Stimulated activated CD4-positive, alpha-beta T cell treated with anti-CD3 and anti-CD28 coated beads, Interleukin-4, amount 100 ng/mL, for 4 hours (primary cell): ENCODE data around the gene TMEM53.
"Not testable (repeated sequence)": the region's sequence is repeated elsewhere in the genome, so short reads cannot be mapped to it uniquely, and the experiment has no call there.

Experiments used
- DNase-seq, 2 experiments: peaks; one replicate each; pipeline ENCODE4 v3.0.0-alpha.2; 2020

The TMEM53 gene

DNA sequence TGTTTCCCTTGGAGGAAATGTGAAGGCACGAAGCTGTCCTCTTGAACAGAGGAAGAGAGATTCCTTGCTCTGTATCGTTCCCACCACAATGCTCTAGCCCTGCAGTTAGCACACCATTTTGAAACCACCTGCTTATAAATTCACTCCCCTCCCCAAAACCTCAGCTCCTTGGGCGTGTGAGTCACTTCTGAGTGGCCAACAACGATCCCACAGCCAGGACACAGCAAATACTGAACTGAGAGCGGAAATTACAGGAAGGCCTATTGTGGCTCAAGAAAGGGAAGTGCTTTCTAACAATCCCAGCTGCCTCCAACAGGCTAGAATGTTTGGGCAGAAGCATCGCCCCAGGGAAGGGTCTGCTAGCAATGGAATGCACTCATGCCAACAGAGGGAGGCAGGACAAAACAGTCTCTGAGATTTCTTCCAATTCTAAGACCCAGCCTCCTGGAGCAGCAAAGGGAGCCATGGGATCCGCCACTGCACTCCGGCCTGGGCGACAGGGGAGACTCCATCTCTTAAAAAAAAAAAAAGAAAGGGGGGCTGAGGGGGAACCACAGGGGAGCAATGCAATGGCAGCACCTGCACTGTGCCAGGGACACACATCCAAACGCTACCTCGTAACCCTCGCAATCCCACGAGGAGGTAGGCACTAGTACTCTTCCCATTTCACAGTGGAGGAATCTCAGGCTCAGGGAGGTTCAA, 1.9 kb downstream of the TMEM53 start:
- DNase-seq: no peak

DNA sequence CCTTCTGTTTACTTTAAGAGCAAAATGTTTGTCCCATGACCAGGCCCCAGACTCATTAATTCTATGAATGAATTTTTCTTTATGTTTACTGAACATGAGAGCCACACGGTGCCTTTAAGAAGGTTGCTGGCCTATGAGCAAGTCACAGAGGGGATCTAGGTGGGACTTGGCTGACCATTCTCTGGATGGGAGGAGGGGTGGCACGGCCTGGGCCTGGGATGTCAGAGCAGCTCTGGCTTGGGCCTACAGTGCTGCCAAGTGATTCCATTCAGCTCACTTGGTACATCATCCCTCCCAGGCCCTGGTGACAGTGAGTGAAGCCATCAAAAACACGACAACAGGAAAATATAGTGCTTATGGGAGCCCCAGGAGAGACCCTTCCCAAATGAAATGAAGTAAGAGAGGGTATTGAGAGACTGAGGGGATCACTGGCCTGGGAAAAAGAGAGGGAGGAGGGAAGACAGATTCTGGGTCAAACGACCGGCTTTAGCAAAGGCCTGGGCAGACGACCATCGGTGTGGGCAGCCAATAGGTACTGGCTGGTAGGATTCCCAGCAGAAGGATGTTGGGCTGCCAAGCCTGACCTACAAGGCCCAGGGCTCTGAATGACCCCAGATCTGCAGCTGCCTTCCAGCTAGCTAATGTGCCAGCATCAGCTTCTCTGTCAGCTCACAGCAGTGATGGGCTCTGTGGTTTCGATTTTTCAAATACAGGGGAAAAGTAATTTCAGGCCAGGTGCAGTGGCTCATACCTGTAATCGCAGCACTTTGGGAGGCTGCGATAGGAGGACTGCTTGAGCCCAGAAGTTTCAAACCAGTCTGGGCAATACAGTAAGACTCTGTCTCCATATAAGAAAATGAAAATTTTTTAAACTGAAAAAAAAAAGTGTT, 3.3 kb downstream of the TMEM53 start:
- no peak for DNase-seq

DNA sequence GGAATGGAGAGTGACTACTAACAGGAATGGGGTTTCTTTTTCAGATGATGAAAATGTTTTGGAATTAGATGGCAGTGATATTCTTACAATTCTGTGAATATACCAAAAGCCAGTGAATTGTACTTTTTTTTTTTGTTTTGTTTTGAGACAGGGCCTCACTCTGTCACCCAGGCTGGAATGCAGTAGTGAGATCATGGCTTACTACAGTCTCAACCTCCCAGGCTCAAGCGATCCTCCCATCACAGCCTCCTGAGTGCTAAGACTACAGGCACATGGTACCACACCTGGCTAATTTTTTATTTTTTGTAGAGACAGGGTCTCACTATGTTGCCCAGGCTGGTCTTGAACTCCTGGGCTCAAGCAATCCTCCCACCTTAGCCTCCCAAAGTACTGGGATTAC, 7.6 kb downstream of the TMEM53 start:
- not testable (repeated sequence) for DNase-seq

DNA sequence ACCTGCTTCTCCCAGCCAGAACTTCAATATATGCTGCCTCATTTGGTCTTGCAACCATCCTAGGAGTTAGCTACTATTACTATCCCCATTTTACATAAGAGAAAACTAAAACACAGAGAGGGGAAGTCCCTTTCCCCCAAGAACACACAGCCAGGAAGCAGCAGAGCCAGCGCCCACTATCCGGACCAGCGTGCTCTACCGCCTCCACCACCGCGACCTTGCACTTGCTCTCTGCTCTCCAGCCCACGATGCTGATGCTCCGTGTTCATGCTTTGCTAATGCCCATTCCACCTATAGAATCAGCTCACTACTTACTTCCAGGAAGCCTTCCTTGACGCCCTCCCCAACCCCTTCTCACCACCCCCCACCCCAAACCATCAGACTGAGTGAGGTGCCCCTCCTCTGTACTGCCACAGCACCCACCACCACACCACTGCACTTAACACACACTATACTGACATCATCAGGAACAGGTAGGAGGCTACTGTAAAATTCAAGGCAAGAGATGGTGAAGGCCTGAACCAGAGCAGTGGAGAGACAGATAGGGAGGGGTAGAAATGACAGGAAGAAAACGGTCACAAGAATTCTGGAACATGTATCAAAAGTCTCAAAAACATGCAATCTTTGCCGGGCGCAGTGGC, 9.4 kb downstream of the TMEM53 start:
- DNase-seq: peak; percentile 42 to 60

DNA sequence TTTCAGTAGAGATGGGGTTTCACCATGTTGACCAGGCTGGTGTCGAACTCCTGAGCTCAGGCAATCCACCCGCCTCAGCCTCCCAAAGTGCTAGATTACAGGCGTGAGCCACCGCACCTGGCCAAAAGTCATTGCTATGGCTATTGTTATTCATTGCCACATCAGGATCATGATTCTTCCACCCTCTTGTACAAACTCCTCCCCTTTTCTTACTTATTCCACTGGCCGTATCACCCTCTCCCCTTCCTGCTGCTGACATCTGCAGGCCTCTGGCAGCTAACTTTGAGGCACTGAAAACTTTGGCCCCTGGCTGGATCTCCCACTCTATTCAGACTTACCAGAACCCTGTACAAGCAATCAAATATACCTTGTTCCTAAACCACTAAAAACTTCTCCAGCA, 10.9 kb downstream of the TMEM53 start:
- DNase-seq: no peak

DNA sequence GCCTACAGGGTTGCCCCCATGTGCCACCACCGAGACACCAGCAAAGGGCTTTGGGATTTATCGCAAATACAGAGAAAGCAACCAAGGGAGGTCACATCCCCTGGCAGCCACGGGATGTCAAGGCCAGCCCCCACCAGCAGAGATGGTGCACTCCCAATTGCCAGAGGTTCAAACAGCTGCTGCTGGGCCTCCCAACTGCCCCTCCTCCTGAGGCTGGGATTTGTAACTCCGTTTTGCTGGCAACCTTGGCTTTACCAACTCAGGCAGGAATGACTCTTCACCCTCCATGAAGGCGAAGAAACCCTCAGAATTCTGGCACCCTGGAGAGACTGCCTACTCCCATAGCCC, 11.6 kb downstream of the TMEM53 start:
- no peak for DNase-seq

DNA sequence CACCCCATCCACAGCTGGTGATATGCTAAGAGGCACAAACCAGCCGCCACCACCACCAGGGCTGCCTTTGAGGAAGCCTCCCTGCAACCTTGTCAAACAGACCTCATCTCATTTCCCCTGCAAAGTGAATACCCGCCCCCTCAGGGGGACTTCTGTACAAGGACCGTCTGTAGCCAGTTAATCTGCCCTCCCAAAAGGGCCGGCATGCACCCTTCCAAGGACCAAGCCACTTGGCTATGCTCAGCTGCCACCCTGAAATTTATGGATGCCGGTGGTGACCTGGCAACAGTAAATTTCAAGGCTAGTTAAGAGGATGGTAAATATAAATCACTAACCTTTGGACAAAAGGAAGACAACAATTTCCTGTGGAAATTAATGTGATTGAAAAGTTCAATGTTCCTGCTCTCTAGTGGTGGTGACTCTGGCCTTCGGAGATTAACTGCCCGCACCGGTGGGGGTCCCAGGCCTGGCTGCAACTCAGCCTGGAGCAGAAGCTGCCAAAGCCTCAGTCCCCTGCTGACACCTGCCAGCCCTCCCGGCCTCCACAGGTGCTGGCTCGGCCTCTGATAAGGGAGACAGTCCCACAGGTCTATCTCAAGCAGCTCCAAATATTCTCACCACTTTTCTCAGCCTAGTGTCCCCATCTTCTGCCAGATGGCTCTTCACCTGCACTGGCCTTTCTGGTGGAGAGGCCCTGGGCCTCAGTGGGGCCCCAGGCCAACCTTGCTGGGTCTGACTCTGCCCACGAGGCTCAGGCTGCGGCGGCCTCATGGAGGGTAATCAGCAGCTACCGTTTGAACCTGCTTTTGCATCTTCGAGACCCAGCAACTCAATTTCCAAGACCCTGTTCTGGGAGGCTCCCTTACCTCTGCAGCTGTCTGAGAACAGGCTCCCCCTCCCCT, 12.2 kb downstream of the TMEM53 start:
- no peak for DNase-seq

DNA sequence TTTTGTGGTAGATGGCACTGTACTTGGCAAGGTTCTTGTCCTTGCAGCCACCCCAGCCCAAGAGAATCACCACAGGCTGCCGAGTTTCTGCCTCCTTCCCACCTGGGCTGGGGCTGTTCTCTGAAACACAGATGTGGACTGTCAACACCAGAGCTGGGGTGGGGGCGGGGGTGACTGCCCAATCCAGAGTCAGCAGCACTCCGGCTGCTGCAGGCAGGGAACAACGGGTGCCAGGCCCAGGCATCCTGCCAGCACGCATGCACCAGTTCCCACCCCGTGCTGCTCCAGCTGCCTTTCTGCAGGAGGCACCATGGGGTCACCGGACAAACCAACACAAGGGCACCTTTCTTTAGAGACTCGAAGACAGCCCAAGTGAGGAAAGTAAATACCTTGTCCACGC, 14.1 kb downstream of the TMEM53 start:
- DNase-seq: no peak

DNA sequence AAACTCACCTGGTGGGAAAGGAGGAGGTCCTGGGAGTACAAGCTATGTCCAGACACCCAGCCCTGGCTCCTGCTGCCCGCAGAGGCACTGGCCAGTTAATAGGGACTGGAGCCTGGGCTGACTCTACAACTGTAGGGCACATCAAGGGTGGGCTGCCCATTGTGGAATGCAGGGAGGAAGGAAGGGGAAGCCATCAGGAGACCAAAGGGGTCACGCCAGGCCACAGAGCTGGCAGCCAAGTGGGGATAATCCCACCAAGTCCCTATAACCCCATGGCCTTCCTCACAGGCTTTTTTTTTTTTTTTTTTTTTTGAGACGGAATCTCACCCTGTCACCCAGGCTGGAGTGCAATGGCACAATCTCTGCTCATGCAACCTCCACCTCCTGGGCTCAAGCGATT, 14.7 kb downstream of the TMEM53 start:
- no peak for DNase-seq

DNA sequence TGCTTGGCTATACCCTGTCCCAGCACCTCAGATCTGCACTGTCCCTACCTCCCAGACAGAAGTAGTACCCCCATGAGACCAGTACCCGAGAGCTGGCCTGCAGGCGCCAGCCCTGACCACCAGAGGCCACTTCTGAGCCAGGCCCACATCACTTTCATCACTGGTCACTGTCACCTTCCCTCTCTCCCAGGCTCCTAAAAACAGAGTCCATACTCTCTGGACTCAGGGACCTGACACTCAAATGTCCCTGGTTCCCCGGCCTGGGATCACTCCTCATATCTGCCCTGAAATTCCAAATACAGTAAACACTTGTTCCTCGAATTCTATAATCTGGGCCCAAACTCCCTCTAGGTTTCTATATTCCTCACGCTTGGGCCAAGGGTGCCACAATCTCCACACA, 18.7 kb downstream of the TMEM53 start:
- no peak for DNase-seq

DNA sequence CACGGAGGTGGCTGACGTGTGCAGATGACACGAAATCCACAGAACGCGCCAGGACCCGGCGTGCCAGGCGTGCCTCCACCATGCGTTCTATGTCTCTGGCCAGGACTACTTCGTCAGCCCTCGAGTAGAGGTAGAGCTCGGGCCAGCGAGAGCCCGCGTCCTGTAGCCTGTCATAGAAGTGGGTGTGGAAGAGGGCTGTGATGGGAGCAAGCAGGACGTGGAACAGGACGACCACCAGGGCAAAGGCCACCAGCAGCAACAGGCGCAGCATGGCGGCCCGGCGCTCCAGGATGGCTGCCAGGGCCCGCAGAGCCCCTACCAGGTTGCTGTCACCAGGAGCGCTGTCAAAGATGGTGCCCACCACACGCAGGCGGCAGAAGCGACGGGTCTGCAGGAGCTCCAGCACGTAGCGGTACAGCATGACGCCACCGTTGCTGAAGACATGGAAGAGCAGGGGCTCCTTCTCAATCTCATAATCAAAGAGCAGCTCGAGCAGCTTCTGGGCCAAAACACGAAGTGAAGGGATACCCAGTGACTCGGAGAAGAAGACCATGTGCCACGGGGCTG, 19.6 kb downstream of the TMEM53 start:
- DNase-seq: no peak

DNA sequence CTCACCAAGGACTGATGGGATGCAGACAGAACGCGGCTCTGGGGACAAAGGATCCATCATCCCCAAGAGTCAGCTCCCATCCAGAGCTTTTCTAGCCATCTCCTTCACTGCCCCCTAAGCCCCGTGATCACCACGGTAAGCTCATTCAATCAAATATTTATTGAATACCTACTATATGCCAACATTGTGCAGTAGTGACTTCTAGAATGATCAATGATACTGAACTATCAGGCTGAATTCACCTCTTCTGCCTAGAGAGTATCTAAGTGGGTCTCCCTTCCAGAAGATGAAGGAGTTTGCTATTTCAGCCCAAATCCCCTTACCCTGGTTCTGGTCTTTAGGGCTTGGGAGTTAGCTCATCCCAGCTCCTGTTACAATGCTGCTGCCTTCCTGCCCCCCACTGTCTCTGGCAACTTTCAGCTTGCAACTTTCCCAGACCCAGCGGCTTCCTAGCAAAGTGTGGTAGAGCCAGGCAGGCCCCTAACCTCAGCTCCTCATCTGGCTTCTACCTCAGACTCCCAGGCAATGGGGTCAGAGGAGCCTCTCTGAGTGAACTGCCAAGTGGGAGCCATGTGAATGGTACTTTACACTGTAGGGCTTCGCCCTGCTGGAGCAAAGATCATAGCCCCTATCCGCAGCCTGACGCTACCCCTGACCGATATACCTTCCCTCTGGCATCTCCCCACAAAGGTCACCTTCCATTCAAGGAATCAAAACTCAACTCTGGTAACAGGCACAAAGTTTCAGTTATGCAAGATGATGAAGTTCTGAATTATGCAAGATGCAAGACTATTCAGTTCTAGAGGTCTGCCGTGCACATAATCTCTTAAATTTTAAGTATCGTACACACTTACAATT, 20.9 kb downstream of the TMEM53 start:
- DNase-seq: no peak

DNA sequence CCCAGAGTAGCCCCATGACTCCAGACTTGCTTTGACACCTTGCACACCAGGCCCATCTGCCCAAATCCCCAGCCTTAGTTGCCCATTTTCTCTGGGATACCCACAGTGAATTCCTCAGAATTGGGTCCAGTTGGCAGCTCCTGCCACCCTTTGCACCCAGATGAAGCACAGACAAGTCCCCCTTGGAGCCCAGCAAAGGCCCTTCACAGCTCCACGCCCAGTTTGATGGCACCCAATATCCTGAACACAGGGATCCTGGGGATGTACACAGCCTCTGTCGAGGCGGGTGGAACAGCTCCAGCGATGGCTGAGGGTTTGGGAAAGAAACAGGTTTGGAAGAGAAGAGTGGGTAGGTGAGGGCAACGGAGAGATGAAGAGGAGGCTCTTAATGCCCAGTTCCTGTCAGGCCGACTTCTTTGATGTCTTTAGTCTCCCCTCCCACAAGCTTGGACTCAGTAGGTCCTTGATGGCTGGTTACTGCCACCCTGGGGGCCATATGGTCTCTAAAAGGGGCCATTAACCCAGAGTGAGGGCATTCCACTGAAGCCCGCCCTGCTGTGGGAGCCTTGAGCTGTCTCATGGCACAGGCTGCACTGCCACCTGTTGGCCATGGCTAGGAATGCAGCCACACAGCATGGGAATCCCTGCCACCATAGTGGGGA, 21.7 kb downstream of the TMEM53 start:
- peak; percentile 69 to 72 for DNase-seq

DNA sequence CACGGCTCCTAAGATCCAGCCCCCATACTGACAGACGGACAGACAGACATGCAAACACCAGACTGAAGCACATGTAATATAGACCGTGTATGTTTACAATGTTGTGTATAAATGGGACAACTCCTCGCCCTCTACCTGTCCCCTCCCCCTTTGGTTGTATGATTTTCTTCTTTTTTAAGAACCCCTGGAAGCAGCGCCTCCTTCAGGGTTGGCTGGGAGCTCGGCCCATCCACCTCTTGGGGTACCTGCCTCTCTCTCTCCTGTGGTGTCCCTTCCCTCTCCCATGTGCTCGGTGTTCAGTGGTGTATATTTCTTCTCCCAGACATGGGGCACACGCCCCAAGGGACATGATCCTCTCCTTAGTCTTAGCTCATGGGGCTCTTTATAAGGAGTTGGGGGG, 23.2 kb downstream of the TMEM53 start:
- no peak for DNase-seq

DNA sequence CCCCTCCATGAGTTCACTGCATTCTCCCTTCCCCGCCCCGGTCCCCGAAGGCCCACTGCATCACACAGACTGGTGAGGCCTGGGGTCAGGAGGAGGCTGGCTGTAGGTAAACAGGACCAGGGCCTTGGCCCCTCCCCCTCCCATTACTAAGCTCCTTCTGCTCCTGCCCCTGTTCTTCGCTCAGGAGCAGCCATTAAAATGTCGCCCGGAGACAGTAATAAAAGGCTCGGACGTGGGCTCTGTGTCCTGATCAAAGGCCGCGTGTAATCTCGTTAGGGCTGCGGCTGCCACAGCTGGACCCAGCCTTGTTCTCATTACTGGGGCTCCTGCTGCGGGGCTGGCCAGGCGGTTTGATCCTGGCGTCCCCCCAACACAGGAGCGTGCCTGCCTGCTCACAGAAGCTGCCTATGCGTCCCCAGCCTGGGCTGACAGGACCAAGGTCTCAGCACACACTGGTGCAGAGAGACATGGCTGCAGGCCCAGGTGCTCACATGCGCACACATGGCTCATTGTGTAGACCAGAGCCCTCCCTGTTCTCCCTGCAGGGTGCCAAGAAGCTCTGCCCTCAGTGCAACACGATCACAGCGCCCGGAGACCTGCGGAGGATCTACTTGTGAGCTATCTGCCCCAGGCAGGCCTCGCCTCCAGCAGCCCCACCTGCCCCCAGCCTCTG, 24.0 kb downstream of the TMEM53 start:
- DNase-seq: no peak

DNA sequence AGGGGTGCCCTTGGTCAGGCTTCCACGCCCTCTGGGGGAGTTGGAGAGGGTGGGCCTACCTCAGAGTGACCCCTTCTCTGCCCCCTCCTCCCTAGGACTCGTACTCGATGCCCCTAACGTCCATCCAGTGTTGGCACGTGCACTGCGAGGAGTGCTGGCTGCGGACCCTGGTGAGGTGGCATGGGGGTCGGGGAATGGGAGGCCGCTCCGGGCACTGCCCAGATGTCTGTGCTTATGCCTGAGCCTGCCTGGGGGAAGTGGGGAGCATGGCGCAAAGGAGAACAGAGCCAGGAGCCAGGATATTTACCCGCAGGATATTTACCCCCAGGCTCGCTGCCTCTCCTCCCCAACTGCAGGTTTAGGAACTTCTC, 24.5 kb downstream of the TMEM53 start:
- DNase-seq: no peak

DNA sequence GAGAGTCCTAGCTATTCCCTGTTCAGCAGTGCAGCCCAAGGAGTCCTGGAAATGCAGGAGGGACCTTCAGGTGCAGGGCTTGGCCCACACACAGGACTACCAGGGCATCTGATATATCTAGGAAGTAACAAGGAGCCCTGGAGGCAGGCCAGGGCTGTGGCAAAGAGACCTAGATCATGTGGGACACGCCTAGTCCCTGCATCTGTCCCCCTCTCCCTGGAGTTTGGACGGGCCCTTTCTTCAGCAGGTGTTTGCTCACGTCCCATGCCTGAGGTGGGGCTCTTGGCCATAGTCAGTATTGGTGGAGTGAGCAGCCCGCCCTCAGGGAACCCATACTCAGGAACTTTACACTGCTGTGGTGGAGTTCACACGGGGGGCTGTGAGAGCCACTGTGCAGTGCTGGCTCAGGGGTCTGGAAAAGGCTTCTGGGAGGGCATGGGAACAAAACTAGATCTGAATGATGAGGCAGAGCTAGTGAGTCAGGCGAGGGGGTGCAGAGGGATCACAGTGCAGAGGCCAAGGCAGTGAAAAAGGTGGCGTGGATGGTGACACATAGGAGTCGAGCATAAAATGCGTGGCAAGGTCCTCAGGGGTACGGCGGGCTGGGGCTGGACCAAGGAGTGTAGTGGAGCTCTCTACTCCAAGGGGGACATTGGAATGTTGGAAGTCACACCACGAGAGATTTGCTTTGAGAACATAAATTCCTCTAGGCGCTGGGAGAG, 25.6 kb downstream of the TMEM53 start:
- no peak for DNase-seq

DNA sequence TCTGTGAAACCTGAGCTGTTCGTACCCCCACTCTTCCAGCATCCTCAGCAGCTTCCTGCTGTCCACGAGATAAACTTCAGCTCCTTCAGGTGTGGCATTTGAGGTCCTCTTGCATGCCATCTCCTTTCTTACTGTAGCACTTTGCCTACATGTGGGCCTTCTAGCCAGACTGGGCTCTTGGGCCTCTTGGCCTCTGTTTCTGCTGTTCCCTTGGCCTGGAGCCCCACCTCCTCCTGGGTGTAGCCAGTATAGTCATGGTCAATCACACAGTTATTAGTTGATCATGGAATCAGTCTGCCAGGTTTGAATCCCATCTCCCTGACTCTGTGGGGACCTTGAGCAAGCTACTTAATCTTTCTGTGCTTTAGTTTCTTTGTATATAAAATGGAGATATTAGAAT, 26.4 kb downstream of the TMEM53 start:
- DNase-seq: no peak

DNA sequence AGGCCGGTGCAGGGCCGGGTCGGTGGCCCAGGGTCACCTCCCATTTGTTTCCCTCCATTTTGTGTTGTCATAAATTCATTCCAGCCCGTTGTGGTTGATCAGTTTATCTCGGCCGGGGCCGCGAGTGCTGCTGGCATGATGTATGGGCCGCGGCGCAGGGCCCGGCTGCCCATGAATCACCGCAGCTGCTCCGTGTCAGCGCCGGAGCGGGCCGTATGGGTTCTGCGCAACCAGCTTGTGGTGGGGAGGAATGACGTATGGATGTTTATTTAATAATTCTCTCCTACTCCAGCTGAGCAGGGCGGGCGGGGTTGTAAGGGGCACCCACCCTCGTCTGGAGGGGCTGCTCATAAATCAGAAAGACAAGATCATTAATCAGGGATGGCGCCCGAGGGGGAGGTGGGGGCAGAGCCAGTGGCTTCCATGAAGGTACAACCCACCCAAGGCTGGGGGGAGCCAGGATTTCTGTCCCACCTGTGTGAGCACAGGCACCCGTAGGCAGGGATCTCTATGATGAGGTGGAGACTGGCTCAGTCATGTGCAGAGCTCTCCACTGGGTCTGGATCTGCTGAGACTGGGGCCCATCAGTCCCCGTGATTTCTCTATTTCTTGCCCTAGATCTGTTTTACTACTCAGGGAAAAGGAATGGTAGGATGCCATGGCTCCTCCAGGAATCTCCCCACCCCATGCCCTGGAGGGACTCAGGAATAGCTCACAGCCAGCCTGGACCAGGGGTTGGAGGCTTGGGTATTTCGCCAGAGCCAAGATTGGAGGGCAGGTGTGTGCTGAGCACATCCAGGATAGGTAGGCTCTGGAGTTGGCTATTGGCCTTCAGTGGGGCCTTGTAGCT, 27.8 kb downstream of the TMEM53 start:
- DNase-seq: no peak
